Tibial nerve (tissue), 4 donors: ENCODE results near the gene ALG11. TPM values are rescaled to one million over a fixed set of nuclear protein-coding genes. Genes with fewer than 3 reads are reported as not detected.

Experiments used
- DNase-seq, 2 donors: peaks; one replicate each; pipeline ENCODE4 v3.0.0-alpha.2; 2019; ENCODE audit warnings: low spot score in 2 of 2
- H3K27ac ChIP-seq, 4 donors: fragments of 200-600 bp; sonication (generic) in 3 of 4; one replicate each; pipeline ENCODE4 v1.5.1; 2017 to 2019; ENCODE audit warnings: mild to moderate bottlenecking in 1 of 4
- H3K27me3 ChIP-seq, 2 donors: fragments of 200-600 bp; sonication (generic) in 1 of 2; one replicate each; pipeline versions ENCODE4 v1.5.1 to v1.6.0; 2017 to 2019
- H3K36me3 ChIP-seq, 3 donors: fragments of 200-600 bp; sonication (generic); one replicate each; pipeline ENCODE4 v1.5.1; 2018 to 2019
- H3K4me1 ChIP-seq, 4 donors: fragments of 200-600 bp; sonication (generic) in 3 of 4; one replicate each; pipeline ENCODE4 v1.5.1; 2017 to 2019
- H3K4me3 ChIP-seq, 4 donors: fragments of 200-600 bp; sonication (generic) in 3 of 4; one replicate each; pipeline ENCODE4 v1.5.1; 2017 to 2019; ENCODE audit warnings: mild to moderate bottlenecking in 1 of 4, moderate library complexity in 1 of 4
- H3K9me3 ChIP-seq, 4 donors: fragments of 200-600 bp; sonication (generic) in 3 of 4; one replicate each; pipeline ENCODE4 v1.5.1; 2017 to 2019
- EP300 ChIP-seq, 2 donors: sonication (generic); formaldehyde crosslinking; IDR thresholded peaks; one replicate each; pipeline ENCODE4 v1.6.1; 2017; ENCODE audit warnings: antibody characterized with exemption in 2 of 2, mild to moderate bottlenecking in 1 of 2
- POLR2A ChIP-seq, 2 donors: fragments of 450-650 bp; IDR thresholded peaks; one replicate each; pipeline ENCODE4 v1.6.1; 2017; ENCODE audit warnings: antibody characterized with exemption in 2 of 2, mild to moderate bottlenecking in 2 of 2, moderate library complexity in 2 of 2
- WGBS, 2 donors: methylation state at CpG; one replicate each; pipeline ENCODE4 v1.1.5; 2018; 5-methylcytosine and 5-hydroxymethylcytosine counted together
- total RNA-seq, 4 donors: library from RNA; depleted of rRNA; stranded (reverse); fragments of >200 nt; gene quantifications; one replicate each; pipeline ENCODE4 v1.1.0, GENCODE V29; 2016
- TF ChIP-seq, protein P1 (sequence below), 5 experiments: fragments of 200-600 bp in 3 of 5; fragments of 450-650 bp in 2 of 5; sonication (generic) in 3 of 5; IDR thresholded peaks; one replicate each; pipeline ENCODE4 v1.5.1; 2016 to 2019; ENCODE audit warnings: antibody characterized with exemption in 5 of 5, mild to moderate bottlenecking in 3 of 5, moderate library complexity in 2 of 5

ALG11 gene
- total RNA-seq, 4 donors from 2014 or later = 12.2 to 24.7 (median 16.4) TPM

DNA sequence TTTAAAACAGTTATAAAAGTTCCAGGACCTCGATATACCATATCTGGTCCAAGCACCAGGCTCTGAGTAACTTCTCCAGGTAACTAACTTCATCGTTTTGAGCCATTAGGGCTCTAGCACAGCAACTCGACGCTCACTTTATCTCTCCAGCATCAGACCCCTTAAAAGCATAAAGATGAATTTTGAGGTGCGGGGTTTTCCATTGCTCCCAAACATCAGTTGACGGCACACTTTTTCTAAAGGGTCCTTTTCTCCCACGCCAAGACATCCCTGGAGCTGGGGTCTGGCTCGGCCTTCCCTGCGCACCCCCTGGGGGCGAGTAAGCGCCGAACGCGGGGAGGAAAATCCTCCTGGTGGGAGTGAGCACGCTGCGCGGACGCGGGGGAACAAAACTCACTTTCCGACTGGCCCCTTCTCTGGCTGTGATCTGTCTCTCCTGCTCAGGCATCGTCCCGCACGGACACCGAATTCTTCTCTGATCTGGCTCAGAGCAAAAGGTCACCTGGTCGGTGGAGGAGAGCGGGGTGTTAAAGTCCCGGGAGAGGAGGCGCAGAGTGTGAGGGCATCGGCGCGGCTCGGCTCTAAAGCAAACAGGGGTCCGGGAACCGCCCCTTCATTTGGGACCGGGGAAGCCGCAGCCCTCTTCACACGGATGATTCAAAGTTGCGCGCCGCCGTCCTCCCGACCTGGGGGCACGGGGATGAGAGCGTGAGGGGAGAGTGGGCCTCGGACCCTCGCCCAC is 1.1 kb upstream of the ALG11 start, which contains the start of gene ATP7B:
Gene ATP7B, minus strand, starts transcription at position 561 of the 742 bp plus-strand sequence. Its CDS starts 113 bp downstream, at position 448.
- 4 to 5% methylated on average over 27 to 35 of the region's 46 CpGs for WGBS, 2 donors
- peaks cover 0 to 8% (median 0%) of the 10 kb centered on the region in 3 donors for H3K36me3 ChIP-seq
- no peaks in the 10 kb centered on the region for H3K9me3 ChIP-seq
- TF ChIP-seq, protein P1, sequence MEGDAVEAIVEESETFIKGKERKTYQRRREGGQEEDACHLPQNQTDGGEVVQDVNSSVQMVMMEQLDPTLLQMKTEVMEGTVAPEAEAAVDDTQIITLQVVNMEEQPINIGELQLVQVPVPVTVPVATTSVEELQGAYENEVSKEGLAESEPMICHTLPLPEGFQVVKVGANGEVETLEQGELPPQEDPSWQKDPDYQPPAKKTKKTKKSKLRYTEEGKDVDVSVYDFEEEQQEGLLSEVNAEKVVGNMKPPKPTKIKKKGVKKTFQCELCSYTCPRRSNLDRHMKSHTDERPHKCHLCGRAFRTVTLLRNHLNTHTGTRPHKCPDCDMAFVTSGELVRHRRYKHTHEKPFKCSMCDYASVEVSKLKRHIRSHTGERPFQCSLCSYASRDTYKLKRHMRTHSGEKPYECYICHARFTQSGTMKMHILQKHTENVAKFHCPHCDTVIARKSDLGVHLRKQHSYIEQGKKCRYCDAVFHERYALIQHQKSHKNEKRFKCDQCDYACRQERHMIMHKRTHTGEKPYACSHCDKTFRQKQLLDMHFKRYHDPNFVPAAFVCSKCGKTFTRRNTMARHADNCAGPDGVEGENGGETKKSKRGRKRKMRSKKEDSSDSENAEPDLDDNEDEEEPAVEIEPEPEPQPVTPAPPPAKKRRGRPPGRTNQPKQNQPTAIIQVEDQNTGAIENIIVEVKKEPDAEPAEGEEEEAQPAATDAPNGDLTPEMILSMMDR (IDR thresholded peaks at IDR 0.05) = no peak
- TF ChIP-seq POLR2A (IDR thresholded peaks at IDR 0.05) = no peak
- no peak for TF ChIP-seq EP300 (IDR thresholded peaks at IDR 0.05)
- peaks cover 4 to 38% (median 9%) of the 10 kb centered on the region in 4 donors for H3K4me1 ChIP-seq
- no peaks in the 10 kb centered on the region for H3K27me3 ChIP-seq
- DNase-seq = no peak
- H3K27ac ChIP-seq = peak within 1 kb of the TSS in 3 of 4 donors; percentile 64 to 82 (median 74)
- H3K4me3 ChIP-seq = peak within 1 kb of the TSS; percentile 71 to 94 (median 82)

DNA sequence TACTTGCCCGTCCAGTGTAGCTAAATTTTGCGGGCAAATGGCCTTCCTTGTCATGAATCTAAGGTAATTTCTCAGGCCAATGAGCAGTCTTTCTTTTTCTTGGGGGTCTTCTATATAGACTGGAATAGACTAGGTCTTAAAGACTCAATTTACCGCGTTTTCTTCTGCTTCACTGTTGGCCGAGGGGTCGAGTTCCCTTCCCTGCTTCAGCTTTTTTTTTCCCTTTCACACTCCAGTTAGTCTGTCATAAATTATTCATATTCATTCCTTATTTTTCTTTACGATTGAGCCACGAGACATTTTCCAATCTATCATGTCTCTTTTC is 276 bp downstream of the ALG11 start:
- Histone ChIP-seq H3K4me1 (peaks cover 4 to 38% (median 9%) of the 10 kb centered on the region in 4 donors), H3K27me3 (no peaks in the 10 kb centered on the region), H3K9me3 (no peaks in the 10 kb centered on the region), H3K4me3 (peak overlapping the region; percentile 71 to 94 (median 82)), H3K27ac (peak overlapping the region; percentile 26 to 82 (median 54)), H3K36me3 (peaks cover 0 to 22% (median 0%) of the 10 kb centered on the region in 3 donors)
- TF ChIP-seq, protein P1 (IDR thresholded peaks at IDR 0.05) = no peak
- no peak for TF ChIP-seq EP300 (IDR thresholded peaks at IDR 0.05)
- DNase-seq = no peak
- WGBS, 2 donors = 0 to 1% methylated on average over 8 of the region's 8 CpGs

DNA sequence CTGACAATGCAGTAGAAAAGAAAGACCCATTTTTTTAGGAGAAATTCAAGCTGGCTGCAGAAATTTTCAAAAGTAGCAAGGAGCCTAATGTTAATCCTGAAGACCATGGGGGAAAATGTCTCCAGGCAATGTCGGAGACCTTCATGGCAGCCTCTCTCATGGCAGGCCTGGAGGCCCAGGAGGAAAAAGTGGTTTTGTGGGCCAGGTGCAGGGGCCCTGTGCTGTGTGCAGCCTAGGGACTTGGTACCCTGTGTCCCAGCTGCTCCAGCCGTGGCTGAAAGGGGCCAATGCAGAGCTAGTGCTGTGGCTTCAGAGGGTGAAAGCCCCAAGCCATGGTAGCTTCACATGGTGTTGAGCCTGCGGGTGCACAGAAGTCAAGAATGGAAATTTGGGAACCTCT is 4.1 kb downstream of the ALG11 start:
- WGBS, 2 donors = 96% methylated on average over 3 of the region's 3 CpGs

DNA sequence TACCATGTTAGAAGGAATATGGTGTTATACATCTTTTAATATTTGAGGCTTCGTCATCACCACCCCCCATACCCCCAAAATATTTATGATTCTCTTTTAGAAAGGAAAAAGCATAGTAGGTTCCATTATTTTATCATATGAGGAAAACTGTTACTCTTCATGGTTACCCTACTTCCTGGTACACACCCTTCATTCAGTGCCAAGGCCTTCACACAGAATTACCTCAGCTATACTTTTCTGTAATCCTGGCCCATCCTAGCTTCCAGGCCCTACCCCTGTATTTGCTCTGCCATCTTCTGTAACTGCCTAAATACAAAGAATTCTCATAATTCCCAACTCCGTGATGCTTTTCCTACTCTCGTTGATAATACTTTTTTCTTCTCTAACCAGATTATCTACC is 8.0 kb downstream of the ALG11 start:
- DNase-seq = no peak
- no peaks in the 10 kb centered on the region for H3K4me1 ChIP-seq
- peaks cover 0 to 2% (median 0%) of the 10 kb centered on the region in 4 donors for H3K9me3 ChIP-seq
- WGBS, 2 donors = 95 to 96% methylated on average over 3 of the region's 3 CpGs
- H3K27ac ChIP-seq = no peak overlapping the region
- H3K36me3 ChIP-seq = peaks cover 0 to 96% (median 0%) of the 10 kb centered on the region in 3 donors
- no peak overlapping the region for H3K4me3 ChIP-seq
- no peaks in the 10 kb centered on the region for H3K27me3 ChIP-seq
- TF ChIP-seq, protein P1 (IDR thresholded peaks at IDR 0.05) = no peak
- no peak for TF ChIP-seq EP300 (IDR thresholded peaks at IDR 0.05)
- no peak for TF ChIP-seq POLR2A (IDR thresholded peaks at IDR 0.05)

More for the DNA sequence above, 4.1 kb downstream of the ALG11 start:
- Histone ChIP-seq H3K27ac (no peak overlapping the region), H3K36me3 (peaks cover 0 to 57% (median 0%) of the 10 kb centered on the region in 3 donors), H3K27me3 (no peaks in the 10 kb centered on the region), H3K9me3 (no peaks in the 10 kb centered on the region), H3K4me3 (no peak overlapping the region), H3K4me1 (peaks cover 4 to 24% (median 9%) of the 10 kb centered on the region in 4 donors)
- no peak for DNase-seq
- TF ChIP-seq POLR2A (IDR thresholded peaks at IDR 0.05) (no peak), EP300 (IDR thresholded peaks at IDR 0.05) (no peak)
- TF ChIP-seq, protein P1 (IDR thresholded peaks at IDR 0.05) = no peak

DNA sequence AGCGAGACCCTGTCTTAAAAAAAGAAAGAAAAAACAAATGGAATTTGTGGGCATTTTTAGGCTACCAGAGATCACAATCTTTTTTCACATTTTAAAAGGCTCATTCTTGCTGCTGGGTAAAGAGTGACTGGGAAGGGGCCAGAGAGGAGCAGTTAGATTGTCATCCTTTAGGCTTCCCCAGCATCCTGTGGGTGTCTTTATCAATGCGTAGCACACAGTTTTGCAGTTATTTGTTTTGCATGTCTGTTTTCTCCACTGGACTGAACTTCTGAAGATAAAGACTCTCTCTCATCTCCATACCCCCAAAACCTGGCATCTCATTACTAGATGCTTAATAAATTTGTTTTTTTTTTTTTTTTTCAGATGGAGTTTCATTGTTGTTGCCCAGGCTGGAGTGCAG is 10.2 kb downstream of the ALG11 start:
- H3K36me3 ChIP-seq = peaks cover 0 to 97% (median 0%) of the 10 kb centered on the region in 3 donors
- TF ChIP-seq, protein P1 (IDR thresholded peaks at IDR 0.05) = no peak
- TF ChIP-seq POLR2A (IDR thresholded peaks at IDR 0.05) = no peak
- TF ChIP-seq EP300 (IDR thresholded peaks at IDR 0.05) = no peak
- DNase-seq = no peak
- WGBS, 2 donors = 96 to 98% methylated on average over 2 of the region's 2 CpGs
- H3K27me3 ChIP-seq = no peaks in the 10 kb centered on the region
- H3K9me3 ChIP-seq = peaks cover 0 to 2% (median 0%) of the 10 kb centered on the region in 4 donors
- no peak overlapping the region for H3K27ac ChIP-seq
- no peaks in the 10 kb centered on the region for H3K4me1 ChIP-seq
- no peak overlapping the region for H3K4me3 ChIP-seq
